IMR-90 (cell line): ENCODE measurements around the gene LIN9.
A peak's percentile ranks its signal among the peaks of the same experiment; 100 is the strongest.

Experiments used
- CEBPB ChIP-seq: IDR thresholded peaks from 2 replicates; pipeline ENCODE4 v1.6.1; 2012; ENCODE audit warnings: low read depth, low read length, improper control_type of control experiment
- ELK1 ChIP-seq: fragments of 150-350 bp; IDR thresholded peaks from 2 replicates; pipeline ENCODE4 v1.6.1; 2016; ENCODE audit warnings: low read depth, mild to moderate bottlenecking, low read length, moderate library complexity, borderline replicate concordance
- MXI1 ChIP-seq: IDR thresholded peaks from 2 replicates; pipeline ENCODE4 v1.6.1; 2012; ENCODE audit warnings: low read depth, mild to moderate bottlenecking, low read length, moderate library complexity, borderline replicate concordance
- POLR2A ChIP-seq: IDR thresholded peaks from 2 replicates; pipeline ENCODE4 v1.6.1; 2012; ENCODE audit warnings: mild to moderate bottlenecking, low read depth, low read length
- RAD21 ChIP-seq: IDR thresholded peaks from 2 replicates; pipeline ENCODE4 v1.6.1; 2012; ENCODE audit warnings: low read length, improper control_type of control experiment
- RCOR1 ChIP-seq: IDR thresholded peaks from 2 replicates; pipeline ENCODE4 v1.6.1; 2012; ENCODE audit warnings: mild to moderate bottlenecking, low read length, improper control_type of control experiment; ENCODE audit not compliant: insufficient replicate concordance
- RFX5 ChIP-seq: IDR thresholded peaks from 2 replicates; pipeline ENCODE4 v1.8.0; 2012; ENCODE audit warnings: low read depth, mild to moderate bottlenecking, low read length, moderate library complexity
- TF ChIP-seq, protein P1 (sequence below): conservative IDR thresholded peaks from 2 replicates; pipeline ENCODE4 v1.5.1; 2012; ENCODE audit warnings: mild to moderate bottlenecking, low read depth, low read length, improper control_type of control experiment

GRCh38 chr1:226261818-226262217, 47.1 kb downstream of the LIN9 start:
- TF ChIP-seq, protein P1, sequence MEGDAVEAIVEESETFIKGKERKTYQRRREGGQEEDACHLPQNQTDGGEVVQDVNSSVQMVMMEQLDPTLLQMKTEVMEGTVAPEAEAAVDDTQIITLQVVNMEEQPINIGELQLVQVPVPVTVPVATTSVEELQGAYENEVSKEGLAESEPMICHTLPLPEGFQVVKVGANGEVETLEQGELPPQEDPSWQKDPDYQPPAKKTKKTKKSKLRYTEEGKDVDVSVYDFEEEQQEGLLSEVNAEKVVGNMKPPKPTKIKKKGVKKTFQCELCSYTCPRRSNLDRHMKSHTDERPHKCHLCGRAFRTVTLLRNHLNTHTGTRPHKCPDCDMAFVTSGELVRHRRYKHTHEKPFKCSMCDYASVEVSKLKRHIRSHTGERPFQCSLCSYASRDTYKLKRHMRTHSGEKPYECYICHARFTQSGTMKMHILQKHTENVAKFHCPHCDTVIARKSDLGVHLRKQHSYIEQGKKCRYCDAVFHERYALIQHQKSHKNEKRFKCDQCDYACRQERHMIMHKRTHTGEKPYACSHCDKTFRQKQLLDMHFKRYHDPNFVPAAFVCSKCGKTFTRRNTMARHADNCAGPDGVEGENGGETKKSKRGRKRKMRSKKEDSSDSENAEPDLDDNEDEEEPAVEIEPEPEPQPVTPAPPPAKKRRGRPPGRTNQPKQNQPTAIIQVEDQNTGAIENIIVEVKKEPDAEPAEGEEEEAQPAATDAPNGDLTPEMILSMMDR: no peak
- no peak for TF ChIP-seq RCOR1
- no peak for TF ChIP-seq ELK1
- no peak for TF ChIP-seq POLR2A
- TF ChIP-seq MXI1: no peak
- no peak for TF ChIP-seq RAD21
- TF ChIP-seq RFX5: no peak
- peak; percentile 89 for TF ChIP-seq CEBPB
